H9 (cell line): Measurements from ENCODE around the gene GSG1L. TPM values are rescaled to one million over a fixed set of nuclear protein-coding genes. Genes with fewer than 3 reads are reported as not detected.

ENCODE experiments used
- DNase-seq: peaks from one replicate; pipeline ENCODE4 v3.0.0-alpha.2; 2017
- H2AFZ ChIP-seq: one replicate; pipeline ENCODE4 v1.6.1; 2013; ENCODE audit warnings: mild to moderate bottlenecking, low read length, control low read depth, moderate library complexity
- H2AK5ac ChIP-seq: 2 replicates; pipeline ENCODE4 v1.6.1; 2013; ENCODE audit warnings: low read length, control low read depth, mixed read lengths; ENCODE audit not compliant: insufficient read length
- H2BK120ac ChIP-seq: one replicate; pipeline ENCODE4 v1.6.1; 2013; ENCODE audit warnings: low read depth, mild to moderate bottlenecking, low read length, control low read depth, inconsistent platforms; ENCODE audit not compliant: poor library complexity, severe bottlenecking
- H2BK12ac ChIP-seq: 2 replicates; pipeline ENCODE4 v1.6.1; 2013; ENCODE audit warnings: low read length, control low read depth, mixed read lengths, low read depth; ENCODE audit not compliant: insufficient read length
- H2BK15ac ChIP-seq: 2 replicates; pipeline ENCODE4 v1.6.1; 2013; ENCODE audit warnings: low read depth, low read length, control low read depth
- H2BK20ac ChIP-seq: one replicate; pipeline ENCODE4 v1.6.1; 2013; ENCODE audit warnings: low read depth, mild to moderate bottlenecking, low read length, control low read depth, inconsistent platforms; ENCODE audit not compliant: poor library complexity, severe bottlenecking
- H2BK5ac ChIP-seq: 2 replicates; pipeline ENCODE4 v1.6.1; 2013; ENCODE audit warnings: low read length, control low read depth, mixed read lengths; ENCODE audit not compliant: insufficient read length
- H3K14ac ChIP-seq: 2 replicates; pipeline ENCODE4 v1.6.1; 2013; ENCODE audit warnings: low read length, control low read depth; ENCODE audit not compliant: insufficient read depth
- H3K18ac ChIP-seq: 2 replicates; pipeline ENCODE4 v1.6.1; 2013; ENCODE audit warnings: low read depth, mild to moderate bottlenecking, mixed read lengths, low read length, control low read depth; ENCODE audit not compliant: insufficient read length
- H3K23ac ChIP-seq: 2 replicates; pipeline ENCODE4 v1.6.1; 2013; ENCODE audit warnings: low read length, control low read depth, mixed read lengths, low read depth; ENCODE audit not compliant: insufficient read length
- H3K23me2 ChIP-seq: 2 replicates; pipeline ENCODE4 v1.6.1; 2013; ENCODE audit warnings: low read depth, mild to moderate bottlenecking, mixed read lengths, low read length, control low read depth; ENCODE audit not compliant: insufficient read length, poor library complexity, severe bottlenecking
- H3K27ac ChIP-seq: 2 replicates; pipeline ENCODE4 v1.5.1; 2013; ENCODE audit warnings: low read length, control low read depth, mixed read lengths, low read depth; ENCODE audit not compliant: insufficient read length
- H3K27me3 ChIP-seq: 2 replicates; pipeline ENCODE4 v1.6.1; 2013; ENCODE audit warnings: low read length, control low read depth, inconsistent platforms; ENCODE audit not compliant: insufficient read depth
- H3K4ac ChIP-seq: 2 replicates; pipeline ENCODE4 v1.6.1; 2013; ENCODE audit warnings: low read depth, mild to moderate bottlenecking, control low read depth, inconsistent platforms, low read length, moderate library complexity
- H3K4me1 ChIP-seq: 2 replicates; pipeline ENCODE4 v1.6.1; 2013; ENCODE audit warnings: low read length, control low read depth, inconsistent platforms; ENCODE audit not compliant: insufficient read depth
- H3K4me2 ChIP-seq: 2 replicates; pipeline ENCODE4 v1.6.1; 2013; ENCODE audit warnings: low read length, control low read depth, mixed read lengths; ENCODE audit not compliant: insufficient read length, insufficient read depth
- H3K56ac ChIP-seq: 2 replicates; pipeline ENCODE4 v1.6.1; 2013; ENCODE audit warnings: low read depth, mild to moderate bottlenecking, mixed read lengths, low read length, control low read depth; ENCODE audit not compliant: insufficient read length
- H3K79me1 ChIP-seq: 2 replicates; pipeline ENCODE4 v1.6.1; 2013; ENCODE audit warnings: low read depth, mild to moderate bottlenecking, moderate library complexity, low read length, control low read depth, inconsistent platforms; ENCODE audit not compliant: insufficient read depth, poor library complexity, severe bottlenecking
- H3K79me2 ChIP-seq: 2 replicates; pipeline ENCODE4 v1.6.1; 2013; ENCODE audit warnings: low read length, control low read depth, inconsistent platforms; ENCODE audit not compliant: insufficient read depth
- H3K9ac ChIP-seq: 2 replicates; pipeline ENCODE4 v1.6.1; 2013; ENCODE audit warnings: low read length, control low read depth, mixed read lengths; ENCODE audit not compliant: insufficient read length; ENCODE audit errors: extremely low read depth
- H3K9me3 ChIP-seq: one replicate; pipeline ENCODE4 v1.6.1; 2013; ENCODE audit warnings: low read depth, low read length, inconsistent platforms; ENCODE audit not compliant: control insufficient read depth
- H3T11ph ChIP-seq: one replicate; pipeline ENCODE4 v1.6.1; 2013; ENCODE audit warnings: mild to moderate bottlenecking, low read length, control low read depth, inconsistent platforms
- H4K20me1 ChIP-seq: one replicate; pipeline ENCODE4 v1.6.1; 2013; ENCODE audit not compliant: control insufficient read depth, insufficient read length, insufficient read depth
- H4K5ac ChIP-seq: 2 replicates; pipeline ENCODE4 v1.6.1; 2013; ENCODE audit warnings: low read depth, mild to moderate bottlenecking, mixed read lengths, low read length, control low read depth; ENCODE audit not compliant: insufficient read length
- H4K8ac ChIP-seq: replicated peaks from 2 replicates; pipeline ENCODE4 v1.6.1; 2013; ENCODE audit warnings: low read length, control low read depth, mixed read lengths, low read depth; ENCODE audit not compliant: insufficient read length
- H4K91ac ChIP-seq: 2 replicates; pipeline ENCODE4 v1.6.1; 2013; ENCODE audit warnings: low read depth, mild to moderate bottlenecking, moderate library complexity, mixed read lengths, low read length, control low read depth; ENCODE audit not compliant: insufficient read length
- H3K27ac Mint-ChIP-seq, 3 experiments: 2 replicates in 2 of 3; 3 replicates in 1 of 3; pipeline ENCODE4 v1.8.0; 2020 to 2021; ENCODE audit warnings: mixed read lengths in 3 of 3, mild to moderate bottlenecking in 1 of 3, moderate library complexity in 1 of 3
- H3K27me3 Mint-ChIP-seq: 2 replicates; pipeline ENCODE4 v1.8.0; 2021; ENCODE audit warnings: low read depth, mild to moderate bottlenecking, moderate library complexity, mixed read lengths
- H3K36me3 Mint-ChIP-seq, 3 experiments: 2 replicates in 2 of 3; 3 replicates in 1 of 3; pipeline ENCODE4 v1.8.0; 2020 to 2021; ENCODE audit warnings: low read depth in 3 of 3, mixed read lengths in 3 of 3; ENCODE audit not compliant: insufficient read depth in 1 of 3
- H3K4me1 Mint-ChIP-seq, 2 experiments: 2 replicates each; pipeline ENCODE4 v1.8.0; 2020; ENCODE audit warnings: mixed read lengths in 2 of 2
- H3K4me3 Mint-ChIP-seq, 2 experiments: 2 replicates in 1 of 2; 3 replicates in 1 of 2; pipeline ENCODE4 v1.8.0; 2020 to 2021; ENCODE audit warnings: mild to moderate bottlenecking in 2 of 2, mixed read lengths in 2 of 2, moderate library complexity in 1 of 2
- H3K9me3 Mint-ChIP-seq, 2 experiments: 2 replicates in 1 of 2; 3 replicates in 1 of 2; pipeline ENCODE4 v1.8.0; 2020; ENCODE audit warnings: mild to moderate bottlenecking in 2 of 2, mixed read lengths in 2 of 2, moderate library complexity in 1 of 2
- WGBS: extraction: QIAGEN DNeasy Blood & Tissue Kit; methylation state at CpG from one replicate; pipeline ENCODE4 v1.1.7; 2013; ENCODE audit warnings: missing lambda C conversion rate, low lambda C conversion rate, mixed read lengths; ENCODE audit not compliant: insufficient read length; ENCODE audit errors: extremely low coverage; 5-methylcytosine and 5-hydroxymethylcytosine counted together
- total RNA-seq: library from RNA; stranded (reverse); gene quantifications from 2 replicates; pipeline ENCODE4 v1.2.1, GENCODE V29; 2021
- TF ChIP-seq, protein P1 (sequence below): fragments of 200-600 bp; sonication (generic); conservative IDR thresholded peaks from 3 replicates; pipeline ENCODE4 v1.8.0; 2021; ENCODE audit warnings: antibody characterized with exemption, mild to moderate bottlenecking

Gene GSG1L
- total RNA-seq, 1 experiment from 2014 or later, result 0.35 TPM

DNA sequence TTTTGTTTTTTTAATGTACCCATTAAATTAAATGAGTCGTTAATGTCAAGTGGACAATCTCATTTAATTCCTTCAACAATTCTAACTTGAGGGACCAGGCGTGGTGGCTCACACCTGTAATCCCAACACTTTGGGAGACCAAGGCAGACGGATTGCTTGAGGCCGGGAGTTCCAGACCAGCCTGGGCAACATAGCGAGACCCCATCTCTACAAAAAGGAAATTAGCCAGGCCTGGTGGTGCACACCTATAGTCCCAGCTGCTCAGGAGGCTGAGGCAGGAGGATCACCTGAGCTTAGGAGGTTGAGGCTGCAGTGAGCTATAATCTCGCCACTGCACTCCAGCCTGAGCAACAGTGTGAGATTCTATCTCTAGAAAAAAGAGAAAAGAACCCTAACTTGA, 20.7 kb upstream of the GSG1L start:
- Mint-ChIP-seq H3K36me3 (no peaks in the 10 kb centered on the region), H3K4me3 (no peak overlapping the region), H3K9me3 (no peaks in the 10 kb centered on the region), H3K27ac (no peak overlapping the region), H3K27me3 (peaks cover 4% of the 10 kb centered on the region), H3K4me1 (peaks cover 0 to 2% of the 10 kb centered on the region in 2 experiments; a peak in 1 of 4 replicates)
- H2BK15ac ChIP-seq, result no peak overlapping the region
- H3K9me3 ChIP-seq, result no peaks in the 10 kb centered on the region
- no peak overlapping the region for H2AFZ ChIP-seq
- H4K20me1 ChIP-seq, result peaks cover 1% of the 10 kb centered on the region
- H3K56ac ChIP-seq, result no peak overlapping the region
- no peak overlapping the region for H4K91ac ChIP-seq
- no peak overlapping the region for H3K23ac ChIP-seq
- no peak overlapping the region for H4K5ac ChIP-seq
- no CpG with 5 or more reads among the region's 6 CpGs for WGBS
- no peak overlapping the region for H3K14ac ChIP-seq
- H3K4me2 ChIP-seq, result no peak overlapping the region
- H3K27me3 ChIP-seq, result no peaks in the 10 kb centered on the region
- no peaks in the 10 kb centered on the region for H3K79me2 ChIP-seq
- H3K4ac ChIP-seq, result no peak overlapping the region
- H3T11ph ChIP-seq, result no peak overlapping the region
- no peak overlapping the region for H4K8ac ChIP-seq
- no peak overlapping the region for H2BK20ac ChIP-seq
- H3K4me1 ChIP-seq, result no peaks in the 10 kb centered on the region
- TF ChIP-seq, protein P1, sequence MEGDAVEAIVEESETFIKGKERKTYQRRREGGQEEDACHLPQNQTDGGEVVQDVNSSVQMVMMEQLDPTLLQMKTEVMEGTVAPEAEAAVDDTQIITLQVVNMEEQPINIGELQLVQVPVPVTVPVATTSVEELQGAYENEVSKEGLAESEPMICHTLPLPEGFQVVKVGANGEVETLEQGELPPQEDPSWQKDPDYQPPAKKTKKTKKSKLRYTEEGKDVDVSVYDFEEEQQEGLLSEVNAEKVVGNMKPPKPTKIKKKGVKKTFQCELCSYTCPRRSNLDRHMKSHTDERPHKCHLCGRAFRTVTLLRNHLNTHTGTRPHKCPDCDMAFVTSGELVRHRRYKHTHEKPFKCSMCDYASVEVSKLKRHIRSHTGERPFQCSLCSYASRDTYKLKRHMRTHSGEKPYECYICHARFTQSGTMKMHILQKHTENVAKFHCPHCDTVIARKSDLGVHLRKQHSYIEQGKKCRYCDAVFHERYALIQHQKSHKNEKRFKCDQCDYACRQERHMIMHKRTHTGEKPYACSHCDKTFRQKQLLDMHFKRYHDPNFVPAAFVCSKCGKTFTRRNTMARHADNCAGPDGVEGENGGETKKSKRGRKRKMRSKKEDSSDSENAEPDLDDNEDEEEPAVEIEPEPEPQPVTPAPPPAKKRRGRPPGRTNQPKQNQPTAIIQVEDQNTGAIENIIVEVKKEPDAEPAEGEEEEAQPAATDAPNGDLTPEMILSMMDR, result no peak
- H3K9ac ChIP-seq, result no peak overlapping the region
- no peak overlapping the region for H2BK5ac ChIP-seq
- H2BK12ac ChIP-seq, result no peak overlapping the region
- H2BK120ac ChIP-seq, result no peak overlapping the region
- H2AK5ac ChIP-seq, result no peak overlapping the region
- no peak overlapping the region for H3K27ac ChIP-seq
- DNase-seq, result no peak
- peaks cover 2% of the 10 kb centered on the region for H3K23me2 ChIP-seq
- H3K79me1 ChIP-seq, result no peaks in the 10 kb centered on the region
- H3K18ac ChIP-seq, result no peak overlapping the region
